SH-SY5Y (cell line): Measurements from ENCODE around the gene UBE2E3.

Source experiments
- GATA2 ChIP-seq: IDR thresholded peaks from 2 replicates; pipeline ENCODE4 v1.6.1; 2011; ENCODE audit warnings: mild to moderate bottlenecking, low read depth, low read length
- GATA3 ChIP-seq: IDR thresholded peaks from 2 replicates; pipeline ENCODE4 v1.6.1; 2011; ENCODE audit warnings: low read depth, mild to moderate bottlenecking, low read length, moderate library complexity

DNA sequence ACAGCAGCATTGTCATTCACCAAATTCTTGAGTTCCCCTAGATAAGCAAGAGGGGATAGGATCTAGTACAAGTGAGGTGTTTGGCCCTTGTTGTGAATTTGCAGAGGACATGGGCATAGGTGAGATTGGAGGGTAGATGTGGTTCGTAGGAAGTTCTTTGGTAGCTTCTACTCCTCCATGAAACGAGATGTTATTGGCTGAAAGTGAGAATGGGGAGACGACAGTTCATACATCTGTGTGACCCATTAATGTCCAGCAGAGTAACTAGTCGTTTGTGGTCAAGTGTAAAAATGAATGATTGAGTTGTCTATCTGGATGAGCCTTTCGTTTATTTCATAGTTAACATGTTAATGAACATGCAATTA is 90.4 kb downstream of the UBE2E3 start:
- TF ChIP-seq GATA2, result no peak
- no peak for TF ChIP-seq GATA3
